DMS114 treated with DMSO at 0.1 percent for 48 hours (cell line): ENCODE results near the gene LHFPL6.
"Not testable (repeated sequence)": the region's sequence is repeated elsewhere in the genome, so short reads cannot be mapped to it uniquely, and the experiment has no call there.

Experiments used
- DNase-seq: peaks from one replicate; lab custom pipeline; 2025; ENCODE audit not compliant: unreplicated experiment; lab: John Stamatoyannopoulos, UW

LHFPL6 gene

DNA sequence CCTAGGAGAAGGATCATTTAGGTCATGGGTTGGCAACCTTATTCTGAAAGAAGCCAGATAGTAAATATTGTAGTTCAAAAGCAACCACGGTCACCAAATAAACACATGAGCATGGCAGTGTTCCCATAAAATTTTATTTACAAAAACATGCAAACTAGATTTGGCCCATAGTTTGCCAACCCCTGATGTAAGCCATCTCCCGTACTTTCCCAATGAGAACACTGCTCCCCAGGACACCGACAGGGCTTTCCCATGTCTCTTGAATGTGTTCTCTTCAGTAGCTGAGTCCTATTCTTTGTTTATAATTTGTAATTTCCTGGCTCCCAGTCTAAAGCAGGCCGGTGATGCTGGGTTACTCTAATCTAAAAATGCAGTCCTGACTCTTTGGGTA lies 239.6 kb downstream of the LHFPL6 start:
- DNase-seq = no peak

DNA sequence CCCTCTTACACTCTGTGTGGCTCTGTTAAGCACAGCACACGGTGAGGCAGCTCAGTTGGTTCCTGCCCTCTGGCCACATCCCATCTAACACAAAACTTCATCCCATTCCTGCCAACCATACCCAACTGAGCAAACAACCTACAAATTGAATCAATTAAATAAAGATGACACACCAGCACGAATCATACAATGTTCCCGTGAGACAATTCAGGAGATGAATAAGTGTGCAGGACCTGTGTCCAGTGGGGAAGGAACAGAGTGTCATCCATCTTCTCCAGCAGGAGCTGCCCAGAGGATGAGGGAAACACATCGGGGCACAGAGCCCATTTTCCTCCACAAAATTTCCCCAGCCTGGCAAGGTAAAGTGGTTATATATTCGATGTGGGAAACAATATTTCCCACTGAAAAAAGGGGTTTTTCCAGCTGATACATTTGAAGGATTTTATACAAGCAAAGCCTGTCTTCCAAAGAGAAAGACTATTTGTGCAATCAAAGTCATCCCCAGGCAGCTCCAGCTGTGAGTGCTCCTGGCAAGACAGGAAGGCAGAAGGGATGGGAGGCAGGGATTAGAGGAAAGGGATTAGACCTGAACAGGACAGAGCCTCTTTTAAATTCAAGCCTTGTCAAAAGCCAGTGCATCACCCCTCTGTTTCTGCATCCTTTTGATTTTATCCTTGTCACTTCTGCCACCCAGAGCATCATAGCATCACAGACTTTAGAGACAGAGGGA lies 240.2 kb downstream of the LHFPL6 start:
- DNase-seq = no peak

DNA sequence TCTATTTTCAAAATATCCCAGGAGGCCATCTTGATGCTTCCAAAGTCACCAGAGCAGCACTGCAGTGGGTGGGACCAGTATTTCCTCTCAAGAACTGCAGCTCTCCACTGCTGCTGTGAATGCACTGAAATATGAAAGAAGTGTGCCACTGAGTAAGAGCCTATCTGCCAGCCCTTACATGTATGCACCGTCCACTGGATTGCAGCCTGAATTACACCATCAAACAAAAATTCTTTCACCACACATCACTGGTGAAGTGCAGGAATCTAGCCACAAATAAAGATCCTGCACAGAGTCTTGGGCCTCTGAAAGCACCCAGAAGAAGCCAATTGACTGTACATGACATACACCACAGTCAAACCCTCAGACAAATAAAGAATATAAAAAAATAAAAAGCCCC lies 249.0 kb downstream of the LHFPL6 start:
- DNase-seq = no peak

DNA sequence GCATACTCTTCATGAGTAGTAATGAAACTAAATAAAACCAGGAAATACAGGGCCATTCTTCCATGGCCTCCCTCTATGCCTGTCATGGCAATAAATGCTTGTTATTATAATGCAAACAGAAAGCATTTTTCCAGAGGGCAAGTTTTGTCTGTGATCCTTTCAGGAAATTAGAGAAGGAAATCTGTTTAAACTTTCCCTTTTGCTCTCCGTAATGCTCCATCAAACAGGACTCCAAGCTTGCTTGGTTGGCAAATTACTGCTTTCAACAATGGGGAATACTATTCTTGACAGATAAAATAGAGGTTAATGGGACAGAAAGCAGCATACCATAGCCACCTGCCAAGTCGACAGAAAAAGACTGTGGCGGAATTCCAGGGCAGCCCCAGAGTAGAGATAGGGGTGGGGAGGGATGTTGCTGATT lies 252.5 kb downstream of the LHFPL6 start:
- no peak for DNase-seq

DNA sequence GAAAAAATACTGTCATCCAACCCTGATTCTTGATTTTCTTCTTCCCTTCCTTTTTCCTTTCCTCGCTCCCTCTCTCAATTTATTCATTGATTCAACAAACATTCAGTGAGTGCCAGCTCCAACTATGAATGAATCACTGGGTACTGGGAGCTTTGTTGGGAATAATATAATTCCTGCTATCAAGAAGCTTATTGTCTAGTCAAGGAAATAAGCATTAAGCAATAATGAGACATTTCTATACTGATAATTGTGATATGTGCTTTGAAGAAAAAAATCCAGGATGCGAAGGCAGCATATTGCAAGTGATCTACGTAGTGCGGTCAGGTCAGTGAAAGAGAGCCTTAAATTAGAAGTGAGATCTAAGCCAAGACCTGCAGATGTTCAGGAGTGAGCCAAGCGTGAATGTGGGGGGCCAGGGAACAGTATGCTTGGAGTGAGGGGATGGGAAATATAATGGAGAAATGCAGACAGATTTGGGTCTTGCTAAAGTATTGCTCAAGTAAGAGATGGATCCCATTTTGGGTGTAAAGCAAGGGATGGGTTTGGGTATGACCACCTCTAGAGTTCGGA lies 253.5 kb downstream of the LHFPL6 start:
- DNase-seq = no peak

DNA sequence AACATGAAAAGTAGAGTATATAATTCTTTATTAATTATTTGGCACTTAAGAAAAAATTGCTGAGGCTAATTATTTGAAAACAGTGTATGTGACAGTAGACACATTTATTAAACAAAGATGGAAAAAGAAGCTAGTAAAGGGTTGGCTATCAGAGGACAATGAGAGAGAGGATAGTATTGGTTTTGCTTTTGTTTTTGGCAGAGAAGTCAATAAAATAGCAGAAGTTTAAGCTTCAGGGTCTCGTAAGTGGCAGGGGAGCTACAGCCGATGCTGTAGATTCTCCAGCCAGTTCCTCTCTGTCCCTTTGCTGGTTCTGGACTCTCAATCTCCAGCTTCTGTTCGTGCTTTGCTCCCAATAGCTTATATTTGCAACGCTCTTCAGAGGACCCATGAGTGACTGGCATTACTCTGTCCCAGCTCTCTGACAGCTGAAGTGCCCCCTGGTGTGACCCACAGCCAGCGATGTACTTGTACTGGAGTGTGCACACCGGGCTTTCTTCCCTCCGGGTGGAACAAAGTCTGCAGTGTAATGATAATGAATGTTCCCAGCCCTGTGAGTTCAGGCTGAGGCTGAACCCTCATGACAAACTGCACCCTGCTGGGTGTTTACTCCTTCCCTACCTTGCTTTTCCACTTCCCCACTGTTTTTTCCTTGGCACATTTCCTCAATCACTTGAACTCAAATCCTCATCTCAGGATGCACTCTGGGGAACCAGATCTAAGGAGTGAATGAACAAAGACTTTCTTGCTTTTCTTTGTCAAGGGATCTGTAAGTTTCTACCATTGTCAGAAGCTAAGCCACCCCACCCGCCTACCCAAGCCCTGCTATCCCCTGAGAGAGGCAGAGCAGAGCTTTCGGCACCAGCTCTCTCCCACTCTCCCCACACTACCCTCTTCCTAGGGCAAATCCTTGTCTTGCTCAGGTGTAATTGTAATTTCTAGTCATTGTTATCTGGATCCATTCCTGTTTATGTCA lies 254.8 kb downstream of the LHFPL6 start:
- no peak for DNase-seq

DNA sequence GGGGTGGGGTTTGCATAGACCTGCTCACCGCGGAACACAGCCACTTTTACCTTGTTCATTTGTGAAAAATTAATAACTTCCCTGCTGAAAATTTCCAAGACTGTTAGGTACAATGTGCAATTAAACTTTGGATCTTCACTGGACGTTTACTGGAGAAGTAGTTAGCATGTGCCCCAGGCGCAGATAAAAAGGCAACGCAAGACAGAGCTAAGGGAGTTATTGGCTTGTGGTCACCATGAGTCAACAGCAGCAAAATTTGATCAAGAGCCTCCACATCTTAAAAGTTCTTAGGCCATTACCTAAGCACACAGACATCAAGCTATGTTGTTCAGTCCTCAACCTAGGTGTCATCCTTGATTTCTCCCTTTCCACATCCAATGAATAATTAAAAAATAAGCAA lies 257.0 kb downstream of the LHFPL6 start:
- DNase-seq = no peak

DNA sequence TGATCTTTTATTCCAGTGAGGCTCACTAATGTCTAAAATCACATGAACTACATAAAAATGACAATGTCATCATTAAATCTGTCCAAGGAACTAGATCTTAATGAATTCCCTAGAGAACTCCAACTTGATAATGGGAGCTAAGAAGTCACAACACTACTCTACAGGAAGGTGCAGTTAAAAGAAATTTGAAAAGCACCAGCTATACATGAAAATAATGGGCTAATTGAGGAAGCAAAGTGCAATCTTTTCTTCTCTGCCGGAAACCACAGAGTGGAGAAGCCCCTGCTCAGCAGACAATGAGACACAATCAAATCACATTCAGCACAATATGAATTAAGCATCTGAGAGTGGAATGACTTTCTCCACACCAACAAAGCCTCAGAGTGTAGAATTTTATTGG lies 261.7 kb downstream of the LHFPL6 start:
- DNase-seq = no peak

DNA sequence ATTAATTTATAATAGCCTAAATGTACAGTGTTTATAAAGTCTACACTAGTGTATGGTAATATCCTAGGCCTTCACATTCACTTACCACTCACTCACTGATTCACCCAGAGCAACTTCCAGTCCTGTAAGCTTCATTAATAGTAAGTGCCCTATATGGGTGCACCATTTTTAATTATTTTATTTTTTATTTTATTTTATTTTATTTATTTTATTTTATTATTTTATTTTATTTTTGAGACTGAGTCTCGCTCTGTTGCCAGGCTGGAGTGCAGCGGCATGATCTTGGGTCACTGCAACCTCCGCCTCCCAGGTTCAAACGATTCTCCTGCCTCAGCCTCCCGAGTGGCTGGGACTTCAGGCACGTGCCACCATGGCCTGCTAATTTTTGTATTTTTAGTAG lies 264.9 kb downstream of the LHFPL6 start:
- DNase-seq = not testable (repeated sequence)

DNA sequence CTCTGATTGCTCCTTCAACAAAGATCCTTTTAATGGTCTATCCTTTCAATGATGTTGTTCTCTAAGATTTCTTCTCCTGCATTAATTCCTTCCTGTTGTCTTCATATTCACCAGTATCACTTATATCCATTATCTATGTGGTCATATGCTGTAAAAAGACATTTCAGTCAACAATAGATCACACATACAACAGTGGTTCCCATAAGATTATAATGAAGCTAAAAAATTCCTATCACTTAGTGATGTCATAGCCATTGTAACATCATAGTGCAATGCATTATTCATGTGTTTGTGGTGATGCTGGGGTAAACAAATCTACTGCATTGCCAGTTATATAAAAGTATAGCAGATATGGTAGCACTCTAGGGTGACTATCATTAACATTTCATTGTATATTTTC lies 266.1 kb downstream of the LHFPL6 start:
- no peak for DNase-seq

DNA sequence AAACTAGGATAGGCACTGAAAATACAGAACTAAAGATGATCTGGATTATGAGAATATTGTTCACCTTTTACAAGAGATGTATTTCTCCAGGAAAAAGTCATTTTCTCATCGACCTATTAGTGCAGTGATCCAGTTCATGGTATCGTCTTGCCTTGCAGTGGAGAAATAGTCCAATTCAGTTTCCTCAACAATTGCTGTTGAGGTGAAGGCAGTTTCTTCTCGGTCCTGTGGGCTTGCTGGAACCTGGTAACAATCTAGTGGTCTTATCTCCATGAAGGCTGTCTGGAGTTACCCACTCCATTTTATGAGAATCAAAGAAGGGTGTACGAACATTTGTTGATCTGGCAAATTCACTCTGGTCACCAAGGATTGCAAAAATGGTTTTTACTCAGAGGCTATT lies 266.8 kb downstream of the LHFPL6 start:
- DNase-seq = no peak

DNA sequence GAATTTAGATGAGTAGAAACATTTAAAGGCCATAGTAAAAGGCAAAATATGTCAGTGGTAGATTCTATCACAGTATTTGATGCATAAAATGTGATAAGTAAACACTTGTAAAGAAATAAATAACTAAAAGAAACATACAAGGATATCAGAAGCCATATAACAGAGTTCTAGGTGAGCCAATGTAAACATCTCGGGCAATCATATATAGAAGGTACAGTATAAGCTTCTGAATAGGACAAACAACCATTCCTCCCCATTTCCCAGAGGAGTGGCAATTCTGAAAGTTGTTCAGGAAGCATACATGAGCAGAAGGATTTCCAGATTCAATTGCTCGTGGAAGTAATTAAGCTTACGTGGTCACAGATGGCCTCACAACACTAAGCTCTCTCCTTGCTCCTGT lies 267.3 kb downstream of the LHFPL6 start:
- no peak for DNase-seq

DNA sequence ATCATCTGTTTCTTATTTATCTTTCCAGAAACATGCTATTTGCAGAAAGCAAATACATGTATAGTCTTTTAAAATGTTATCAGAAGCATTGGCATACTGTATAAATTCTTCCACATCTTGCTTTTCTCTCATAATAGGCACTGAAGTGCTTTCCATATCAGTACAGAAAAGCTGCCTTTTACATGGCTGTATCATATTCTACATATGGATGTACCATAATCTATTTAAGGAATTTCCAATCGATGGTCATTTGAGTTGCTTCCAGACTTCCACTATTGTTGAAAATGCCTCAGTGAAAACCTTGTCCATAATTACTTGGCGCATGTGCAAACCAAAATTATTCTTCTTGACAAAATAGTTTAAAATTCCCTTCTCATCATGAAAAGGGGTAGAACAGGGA lies 272.5 kb downstream of the LHFPL6 start:
- DNase-seq = no peak

DNA sequence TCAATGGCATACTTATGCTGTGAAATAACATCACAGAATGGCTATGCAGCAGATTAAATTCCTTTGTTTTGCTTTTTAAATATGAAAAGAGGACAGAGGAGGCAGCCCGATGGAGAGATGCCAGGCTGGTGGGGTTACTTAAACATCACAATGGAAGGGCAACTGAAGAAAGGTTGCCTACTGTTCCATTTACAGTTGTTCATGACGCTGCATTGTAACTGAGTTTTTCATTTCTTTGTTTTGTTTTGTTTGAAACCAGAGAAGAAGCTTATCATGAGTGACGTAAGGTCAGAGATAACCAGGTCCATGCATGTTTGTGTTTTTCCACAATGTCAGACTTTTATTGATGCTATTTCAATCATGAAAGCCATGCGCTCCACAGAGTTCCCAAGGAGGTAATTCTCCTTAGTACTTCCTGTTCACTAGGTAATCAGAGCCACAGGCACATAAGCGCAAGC lies 273.8 kb downstream of the LHFPL6 start:
- DNase-seq = no peak

DNA sequence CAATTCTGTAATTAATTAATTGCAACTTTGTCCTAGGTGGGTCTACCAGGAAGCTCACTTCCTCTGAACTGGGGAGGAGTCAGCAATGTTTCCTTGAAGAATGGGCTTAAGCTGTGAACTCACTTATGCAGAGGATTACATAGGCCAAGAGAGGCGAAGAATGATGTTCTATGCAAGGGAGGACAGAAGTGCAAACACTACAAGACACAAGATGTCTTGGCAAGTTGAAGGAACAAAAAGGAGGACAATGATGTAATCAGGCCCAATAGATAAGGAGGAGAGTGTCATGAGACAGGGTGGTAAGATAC lies 275.9 kb downstream of the LHFPL6 start:
- DNase-seq = no peak

DNA sequence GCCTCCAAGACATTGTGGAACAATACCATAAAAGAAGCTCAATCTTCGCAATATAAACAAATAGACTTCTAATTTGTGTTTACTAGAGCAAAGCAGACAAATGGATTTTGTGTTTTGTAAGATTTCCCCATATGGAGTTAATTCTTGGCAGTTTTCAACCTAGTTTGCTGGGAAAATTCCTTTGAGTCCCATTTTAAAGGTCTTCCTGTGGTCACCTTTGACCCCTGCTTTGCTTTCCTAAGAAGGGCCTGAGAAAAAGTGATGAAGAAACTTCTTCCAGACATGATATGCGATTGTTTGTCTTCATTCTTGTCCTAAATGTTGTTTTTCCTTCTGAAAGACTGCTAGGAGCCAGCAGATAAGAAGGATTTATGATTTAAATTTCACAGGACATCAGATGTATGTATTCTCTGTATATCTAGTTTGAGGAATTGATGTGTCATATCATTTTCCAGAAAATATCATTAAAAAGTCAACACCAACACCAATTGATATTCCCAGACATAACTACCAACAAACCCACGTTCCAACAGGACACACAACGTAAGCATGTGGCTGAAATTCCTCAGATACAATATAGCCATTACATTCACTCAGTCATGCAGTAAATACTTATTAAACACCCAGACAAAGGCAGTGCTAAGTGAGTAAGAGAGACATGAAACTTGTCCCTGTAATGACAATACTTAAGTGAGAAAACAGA lies 276.4 kb downstream of the LHFPL6 start:
- no peak for DNase-seq

DNA sequence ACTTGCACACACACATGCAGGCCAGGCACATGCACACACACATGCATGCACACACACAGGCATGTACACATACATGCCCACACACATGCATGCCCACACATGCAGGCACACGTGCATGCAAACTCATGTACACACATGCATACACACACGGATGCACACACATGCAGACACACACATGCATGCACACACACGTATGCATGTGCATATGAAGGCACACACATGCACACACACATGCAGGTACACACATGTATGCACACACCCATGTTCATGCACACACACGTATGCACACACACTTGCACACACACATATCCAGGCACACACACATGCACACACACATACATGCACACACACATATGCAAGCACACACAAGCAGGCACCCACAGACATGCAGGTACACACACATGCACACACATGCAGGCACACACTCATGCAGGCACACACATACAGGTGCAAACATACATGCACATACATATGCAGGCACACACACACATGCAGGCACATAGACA lies 278.1 kb downstream of the LHFPL6 start:
- DNase-seq = no peak

DNA sequence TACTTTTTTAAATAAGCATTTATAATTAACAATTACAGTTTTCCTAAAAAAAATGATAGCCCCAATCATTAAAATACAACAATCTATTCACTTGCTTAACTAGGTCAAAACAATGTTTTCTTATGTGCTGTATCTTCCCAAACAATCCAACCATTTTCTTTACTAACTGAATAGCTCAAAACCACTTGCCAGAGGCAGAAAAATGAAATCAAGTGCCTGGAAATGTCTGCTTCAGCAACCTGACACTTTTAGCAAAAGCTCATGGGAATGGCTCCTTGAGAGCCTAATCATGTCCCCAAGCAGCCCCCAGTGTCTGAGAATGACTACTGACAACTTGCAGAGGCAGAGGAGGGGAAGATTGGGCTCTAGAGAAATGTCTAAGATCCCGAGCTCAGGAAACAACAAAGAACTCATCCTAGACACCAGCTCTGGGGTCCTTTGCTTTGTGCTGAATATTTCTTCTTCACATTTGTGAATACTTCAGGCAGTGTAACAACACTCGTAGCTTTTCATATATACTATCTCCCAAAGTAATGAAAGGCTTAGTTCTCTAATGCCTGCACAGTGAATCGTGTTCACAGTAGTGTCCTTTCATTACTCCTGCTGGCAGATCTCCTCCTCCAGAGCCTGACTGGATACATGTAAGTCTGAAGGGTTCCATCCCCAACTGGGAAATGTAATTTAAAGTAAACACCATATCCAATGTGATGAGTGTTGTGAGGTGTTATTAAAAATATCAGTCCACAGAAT lies 280.0 kb downstream of the LHFPL6 start:
- no peak for DNase-seq

DNA sequence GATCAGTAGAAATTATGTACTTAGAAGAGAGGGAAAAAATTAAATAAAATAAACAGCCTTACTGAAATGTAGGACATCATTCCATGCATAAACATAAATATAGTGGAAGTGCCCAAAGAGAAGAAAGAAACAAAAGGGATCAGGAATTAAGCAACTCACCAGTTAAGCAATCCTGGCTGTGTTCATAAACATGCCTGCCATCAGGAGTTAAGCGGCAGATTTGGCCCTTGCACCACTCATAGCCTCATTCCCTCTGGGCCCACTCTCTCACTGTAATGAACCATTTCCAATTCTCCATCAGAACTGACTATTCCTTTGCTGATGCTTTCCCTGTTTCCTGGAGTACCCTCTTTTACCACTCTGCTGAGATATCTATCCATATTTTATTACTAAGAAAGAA lies 281.4 kb downstream of the LHFPL6 start:
- no peak for DNase-seq

DNA sequence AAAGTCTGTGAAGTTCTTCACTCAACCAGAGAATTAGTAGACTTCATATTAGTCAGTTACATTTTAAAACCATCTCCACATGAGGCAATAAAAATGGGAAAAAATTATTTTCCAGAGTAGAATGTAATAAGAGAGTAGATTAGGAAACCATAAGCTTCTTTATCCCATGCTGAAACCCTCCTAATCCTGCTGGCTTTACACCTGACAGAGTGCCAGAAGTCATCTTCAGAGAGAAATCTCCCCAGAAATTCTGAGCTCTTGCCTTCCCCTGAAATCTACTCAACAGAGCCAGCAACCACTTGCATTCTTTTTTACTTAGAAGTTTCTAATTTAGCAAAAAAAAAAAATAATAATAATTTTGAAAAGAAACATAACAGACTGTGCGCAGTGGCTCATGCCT lies 284.8 kb downstream of the LHFPL6 start:
- no peak for DNase-seq

DNA sequence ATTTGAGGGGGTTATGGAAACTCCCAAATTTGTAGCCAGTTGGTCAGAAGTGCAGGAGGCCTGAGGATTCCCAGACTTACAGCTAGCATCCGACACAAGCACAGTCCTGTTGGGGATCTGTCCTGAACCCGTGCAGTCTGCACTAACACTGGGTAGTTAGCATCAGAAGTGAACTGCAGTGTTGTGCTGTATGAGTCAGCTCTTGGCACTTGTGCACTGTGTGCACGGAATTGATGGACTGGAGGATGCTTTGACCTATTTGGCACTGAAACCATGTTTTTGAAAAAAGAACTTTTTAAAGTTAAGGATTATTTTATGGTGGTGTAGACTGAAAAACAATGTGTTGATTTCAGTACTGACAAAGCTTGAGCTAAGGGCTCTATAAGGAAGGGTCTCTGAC lies 285.7 kb downstream of the LHFPL6 start:
- DNase-seq = no peak
